Heart left ventricle (tissue), 16 donors: ENCODE data around the gene FNDC5. TPM values are rescaled to one million over a fixed set of nuclear protein-coding genes. Genes with fewer than 3 reads are reported as not detected.
A peak's percentile ranks its signal among the peaks of the same experiment; 100 is the strongest.

Source experiments
- ATAC-seq, 4 donors: fragments of 200-7000 bp; cut with Tn5 transposase; one replicate each; pipeline ENCODE4 v1.9.1; 2020 to 2022; ENCODE audit warnings: moderate library complexity in 4 of 4, mild to moderate bottlenecking in 3 of 4, moderate number of reproducible peaks in 1 of 4
- DNase-seq, 5 donors: peaks; one replicate each; pipeline ENCODE4 v3.0.0-alpha.2; 2020
- H3K27ac ChIP-seq, 12 donors: fragments of 200-600 bp; sonication (generic) in 4 of 12; one replicate each; pipeline versions ENCODE4 v1.5.0 to v1.8.0; 2016 to 2022; ENCODE audit warnings: mild to moderate bottlenecking in 2 of 12
- H3K27me3 ChIP-seq, 9 donors: fragments of 200-600 bp; sonication (generic) in 2 of 9; one replicate each; pipeline versions ENCODE4 v1.5.1 to v1.8.0; 2016 to 2022; ENCODE audit warnings: mild to moderate bottlenecking in 3 of 9
- H3K36me3 ChIP-seq, 9 donors: fragments of 200-600 bp; sonication (generic) in 2 of 9; one replicate each; pipeline versions ENCODE4 v1.5.0 to v1.8.0; 2018 to 2022; ENCODE audit warnings: mild to moderate bottlenecking in 2 of 9
- H3K4me1 ChIP-seq, 12 donors: fragments of 200-600 bp; sonication (generic) in 4 of 12; one replicate each; pipeline versions ENCODE4 v1.5.0 to v1.8.0; 2016 to 2022; ENCODE audit warnings: mild to moderate bottlenecking in 3 of 12
- H3K4me3 ChIP-seq, 12 donors: fragments of 200-600 bp; sonication (generic) in 4 of 12; one replicate each; pipeline versions ENCODE4 v1.5.0 to v1.8.0; 2017 to 2022; ENCODE audit warnings: mild to moderate bottlenecking in 9 of 12, moderate library complexity in 4 of 12
- H3K9me3 ChIP-seq, 12 donors: fragments of 200-600 bp; sonication (generic) in 4 of 12; one replicate each; pipeline versions ENCODE4 v1.5.0 to v1.8.0; 2016 to 2022; ENCODE audit warnings: mild to moderate bottlenecking in 1 of 12
- CTCF ChIP-seq, 12 donors: fragments of 200-600 bp; sonication (generic) in 4 of 12; IDR thresholded peaks; one replicate each; pipeline versions ENCODE4 v1.5.0 to v1.8.0; 2018 to 2022; ENCODE audit warnings: antibody characterized with exemption in 12 of 12, mild to moderate bottlenecking in 5 of 12
- POLR2A ChIP-seq, 2 donors: fragments of 450-650 bp; IDR thresholded peaks; one replicate each; pipeline ENCODE4 v1.6.1; 2017; ENCODE audit warnings: antibody characterized with exemption in 2 of 2, mild to moderate bottlenecking in 2 of 2, moderate library complexity in 2 of 2
- whole genome bisulfite sequencing, 4 donors: extraction: QIAGEN DNeasy Blood & Tissue Kit in 2 of 4; methylation state at CpG; one replicate each; pipeline versions ENCODE4 v1.1.5 to v1.1.7; 2013 to 2018; 5-methylcytosine and 5-hydroxymethylcytosine counted together
- intact Hi-C, 10 donors: fragments of 100-400 bp; cut with DNase I; formaldehyde crosslinking; loops; one replicate each; pipeline versions ENCODE4 v1.11.1 to v1.14.2; 2022
- polyA plus RNA-seq, 2 donors: library from polyadenylated mRNA; stranded (reverse); fragments of 200-250 nt; gene quantifications; one replicate each; pipeline ENCODE4 v1.2.3, GENCODE V29; 2013
- total RNA-seq, 9 donors: library from RNA; depleted of rRNA in 2 of 9; stranded (reverse); fragments of >200 nt in 2 of 9; fragmentation: NEBNext Ultra II Directional in 3 of 9; extraction: Animal tissue kit (Norgen Biotek cat#: 25700) in 3 of 9; gene quantifications; one replicate each; pipeline versions ENCODE4 v1.1.0 to v1.2.4, GENCODE V29; 2016 to 2023
- donor health status: ischemic (EF 13 %, LVEDD 7.1; RV severe dilation, severe dysfunction).
- donor health status: healthy with polysubstance abuse.
- donor health status: DM: no; HTN: yes; CAD: no.
- donor health status: DM: no; HTN: no; CAD: no.
- donor health status: ischemic (EF 25% LVEDD 6.9; RV normal size, moderate dysfunction).
- donor health status: ischemic (EF 25% LVEDD 5.7; RV mildly dilated, moderate dysfunction).
- donor health status: healthy.
- donor health status: DM: yes; HTN: yes; CAD: no.
- donor health status: ischemic (EF 35%, LVEDD 5.7; RV mildly dilated, moderate dysfunction).
- donor health status: nonischemic (EF 11% LVEDD 7.7; RV severe dilation, severe dysfunction).
- donor health status: DM: yes; HTN: yes; CAD: no.
- donor health status: PGD.
- donor health status: ischemic (EF 29% LVEDD 5.4; RV normal size, mild dysfunction).
- donor health status: nonischemic (EF 23%, LVEDD 6.1; RV moderate dilation, normal function).

FNDC5 gene
- total and polyA plus RNA-seq, 11 donors: 18.2 to 134 (median 59.7) TPM

GRCh38 chr1:32892368-32893197 is 21.9 kb upstream of the FNDC5 start:
- Histone ChIP-seq H3K36me3 (no peaks in the 10 kb centered on the region), H3K27me3 (peaks cover 0 to 62% (median 27%) of the 10 kb centered on the region in 9 donors), H3K9me3 (no peaks in the 10 kb centered on the region), H3K4me3 (peak overlapping the region; percentile 4 to 58 (median 48)), H3K27ac (no peak overlapping the region), H3K4me1 (peaks cover 0 to 18% (median 6%) of the 10 kb centered on the region in 12 donors)
- peak in 1 of 5 donors; percentile 18 for DNase-seq
- no peak for TF ChIP-seq POLR2A (IDR thresholded peaks at IDR 0.05)
- TF ChIP-seq CTCF (IDR thresholded peaks at IDR 0.05): peak in 10 of 12 donors; percentile 15 to 59 (median 40)
- peak in 2 of 4 donors; percentile 9 to 42 for ATAC-seq
- 18 to 43% (median 24%) methylated on average over 26 to 49 of the region's 49 CpGs for WGBS, 4 donors
- intact Hi-C loops: no loop called here

- ATAC-seq: no peak
- Histone ChIP-seq H3K36me3 (no peaks in the 10 kb centered on the region), H3K4me1 (peaks cover 0 to 19% (median 6%) of the 10 kb centered on the region in 12 donors), H3K4me3 (no peak overlapping the region), H3K27ac (no peak overlapping the region), H3K27me3 (peaks cover 0 to 72% (median 36%) of the 10 kb centered on the region in 9 donors), H3K9me3 (no peaks in the 10 kb centered on the region)
- WGBS, 4 donors: 84 to 95% (median 91%) methylated on average over 3 of the region's 3 CpGs
- no peak for DNase-seq
- intact Hi-C loops: no loop called here
- no peak for TF ChIP-seq POLR2A (IDR thresholded peaks at IDR 0.05)
- TF ChIP-seq CTCF (IDR thresholded peaks at IDR 0.05): no peak
Measured at GRCh38 chr1:32891630-32892029, 20.9 kb upstream of the FNDC5 start.

GRCh38 chr1:32891241-32891570 is 20.5 kb upstream of the FNDC5 start:
- TF ChIP-seq CTCF (IDR thresholded peaks at IDR 0.05) (no peak), POLR2A (IDR thresholded peaks at IDR 0.05) (no peak)
- intact Hi-C loops: no loop called here
- 85 to 97% (median 89%) methylated on average over 1 of the region's 1 CpG for WGBS, 4 donors
- Histone ChIP-seq H3K4me1 (peaks cover 0 to 23% (median 9%) of the 10 kb centered on the region in 12 donors), H3K27ac (no peak overlapping the region), H3K27me3 (peaks cover 0 to 76% (median 40%) of the 10 kb centered on the region in 9 donors), H3K9me3 (no peaks in the 10 kb centered on the region), H3K36me3 (no peaks in the 10 kb centered on the region), H3K4me3 (no peak overlapping the region)
- DNase-seq (no peak), ATAC-seq (no peak)

GRCh38 chr1:32890516-32891240 is 20.0 kb upstream of the FNDC5 start:
- Histone ChIP-seq H3K9me3 (no peaks in the 10 kb centered on the region), H3K27ac (no peak overlapping the region), H3K4me3 (no peak overlapping the region), H3K4me1 (peaks cover 0 to 28% (median 9%) of the 10 kb centered on the region in 12 donors), H3K36me3 (no peaks in the 10 kb centered on the region), H3K27me3 (peaks cover 4 to 82% (median 45%) of the 10 kb centered on the region in 9 donors)
- 82 to 88% (median 85%) methylated on average over 5 to 7 of the region's 7 CpGs for WGBS, 4 donors
- ATAC-seq: no peak
- TF ChIP-seq CTCF (IDR thresholded peaks at IDR 0.05) (no peak), POLR2A (IDR thresholded peaks at IDR 0.05) (no peak)
- intact Hi-C loops: no loop called here
- no peak for DNase-seq
